ENCODE results near the gene TMEM123.

GRCh38 chr11:102436976-102437375 lies 15.6 kb downstream of the TMEM123 start:
- TF ChIP-seq CTCF (IDR thresholded peaks at IDR 0.05; ENCODE audit: insufficient read depth, low read length, poor library complexity, severe bottlenecking) (no peak), EZH2phosphoT487 (conservative IDR thresholded peaks at IDR 0.05; ENCODE audit: low read length) (no peak)

Data from SU-DHL-6 (cell line).